PC-3 (cell line): ENCODE measurements around the gene NPRL2. TPM values are rescaled to one million over a fixed set of nuclear protein-coding genes. Genes with fewer than 3 reads are reported as not detected.
A peak's percentile ranks its signal among the peaks of the same experiment; 100 is the strongest.

Experiments
- ATAC-seq: fragments of 200-7000 bp; cut with Tn5 transposase; 2 replicates; pipeline ENCODE4 v1.9.1; 2020; ENCODE audit warnings: mild to moderate bottlenecking, moderate library complexity
- BruUV-seq: library from RNA; stranded (reverse); fragments of 400-500 nt; replicated peaks from 2 replicates; lab custom pipeline; 2021; lab: Mats Ljungman, UMichigan
- CTCF ChIA-PET: fragments of 300-600 bp; sonication (Branson Sonifier 250); formaldehyde crosslinking; loops from one replicate; lab custom pipeline; 2022; ENCODE audit warnings: antibody characterized with exemption; lab: Charles Lee
- POLR2A ChIA-PET: fragments of 300-600 bp; sonication (Branson Sonifier 250); formaldehyde crosslinking; loops from one replicate; lab custom pipeline; 2022; ENCODE audit warnings: antibody characterized with exemption; ENCODE audit not compliant: unreplicated experiment; lab: Charles Lee
- DNase-seq: peaks from one replicate; pipeline ENCODE4 v3.0.0-alpha.2; 2015
- H2AFZ ChIP-seq: fragments of 300-600 bp; sonication (generic); 2 replicates; pipeline ENCODE4 v1.6.0; 2016; ENCODE audit warnings: antibody characterized with exemption, low read length
- H3F3A ChIP-seq: fragments of 300-600 bp; sonication (generic); one replicate; pipeline ENCODE4 v1.6.0; 2017; ENCODE audit warnings: antibody characterized with exemption, low read length, control low read depth, mild to moderate bottlenecking; ENCODE audit not compliant: unreplicated experiment
- H3K27ac ChIP-seq: fragments of 300-600 bp; sonication (generic); 2 replicates; pipeline ENCODE4 v1.5.1; 2016; ENCODE audit warnings: mild to moderate bottlenecking, low read length
- H3K27me3 ChIP-seq: fragments of 300-600 bp; sonication (generic); 2 replicates; pipeline ENCODE4 v1.6.1; 2016; ENCODE audit warnings: low read length, mixed read lengths
- H3K36me3 ChIP-seq: fragments of 300-600 bp; sonication (generic); 2 replicates; pipeline ENCODE4 v1.6.1; 2016; ENCODE audit warnings: low read depth, mixed run types, low read length, mixed read lengths
- H3K4me1 ChIP-seq: fragments of 300-600 bp; sonication (generic); 2 replicates; pipeline ENCODE4 v1.5.1; 2016; ENCODE audit warnings: low read length; ENCODE audit not compliant: insufficient read depth
- H3K4me2 ChIP-seq: fragments of 300-600 bp; sonication (generic); 2 replicates; pipeline ENCODE4 v1.6.0; 2016; ENCODE audit warnings: low read length
- H3K4me3 ChIP-seq: fragments of 300-600 bp; sonication (generic); 2 replicates; pipeline ENCODE4 v1.5.1; 2016; ENCODE audit warnings: mild to moderate bottlenecking, low read length, mixed read lengths
- H3K79me2 ChIP-seq: fragments of 300-600 bp; sonication (generic); 2 replicates; pipeline ENCODE4 v1.6.1; 2017; ENCODE audit warnings: low read length, mixed read lengths
- H3K9ac ChIP-seq: fragments of 300-600 bp; sonication (generic); 2 replicates; pipeline ENCODE4 v1.6.0; 2016; ENCODE audit warnings: mild to moderate bottlenecking, low read length
- H3K9me2 ChIP-seq: fragments of 300-600 bp; sonication (generic); replicated peaks from 2 replicates; pipeline ENCODE4 v1.6.1; 2016; ENCODE audit warnings: mixed run types, low read length, mixed read lengths
- H3K9me3 ChIP-seq: fragments of 300-600 bp; sonication (generic); 2 replicates; pipeline ENCODE4 v1.6.1; 2016; ENCODE audit warnings: low read length, mixed read lengths
- H4K20me1 ChIP-seq: fragments of 300-600 bp; sonication (generic); 2 replicates; pipeline ENCODE4 v1.6.1; 2016; ENCODE audit warnings: low read length, mixed read lengths
- EZH2 ChIP-seq: fragments of 300-600 bp; sonication (generic); IDR thresholded peaks from one replicate; pipeline ENCODE4 v1.6.1; 2017; ENCODE audit warnings: antibody characterized with exemption, mild to moderate bottlenecking, low read length; ENCODE audit not compliant: unreplicated experiment
- EZH2phosphoT487 ChIP-seq: fragments of 300-600 bp; sonication (generic); IDR thresholded peaks from 2 replicates; pipeline ENCODE4 v1.6.1; 2018; ENCODE audit warnings: mild to moderate bottlenecking, antibody characterized with exemption, low read length, borderline replicate concordance
- intact Hi-C: fragments of 100-400 bp; cut with micrococcal nuclease; formaldehyde crosslinking; loops from 2 replicates; pipeline ENCODE4 v1.9.0; 2023
- total RNA-seq: library from RNA; depleted of rRNA; stranded (reverse); fragments of >200 nt; gene quantifications from 2 replicates; pipeline ENCODE4 v1.2.3, GENCODE V29; 2014
- TF ChIP-seq, protein P1 (sequence below): fragments of 300-600 bp; sonication (generic); conservative IDR thresholded peaks from 2 replicates; pipeline ENCODE4 v1.5.1; 2017; ENCODE audit warnings: antibody characterized with exemption, low read depth, mild to moderate bottlenecking, low read length

NPRL2 gene
- total RNA-seq, 1 experiment from 2014 or later = 56.9 TPM

GRCh38 chr3:50345586-50346234 is 4.9 kb downstream of the NPRL2 start, which contains the start of gene ZMYND10:
Gene ZMYND10, minus strand, starts transcription at chr3:50345732. Its CDS starts 153 bp downstream, at chr3:50345579.
- Histone ChIP-seq H2AFZ (peak within 1 kb of the TSS; percentile 92), H3K4me2 (peak within 1 kb of the TSS; percentile 86), H3K4me3 (peak within 1 kb of the TSS; percentile 63), H3K4me1 (peaks cover 23% of the 10 kb centered on the region), H4K20me1 (no peaks in the 10 kb centered on the region), H3K27me3 (no peaks in the 10 kb centered on the region), H3K27ac (no peak within 1 kb of the TSS), H3K9me3 (no peaks in the 10 kb centered on the region), H3K9me2 (no peaks in the 10 kb centered on the region), H3F3A (peaks cover 4% of the 10 kb centered on the region), H3K9ac (peak within 1 kb of the TSS; percentile 47), H3K36me3 (no peaks in the 10 kb centered on the region; the same call in 1 of the 2 replicates), H3K79me2 (peaks cover 21% of the 10 kb centered on the region)
- ChIA-PET POLR2A (no interaction called here), CTCF (interaction anchor here (1.0 kb wide), 1 partner anchor 8 kb away, joined by 3 read pairs; no protein-coding TSS in a partner anchor)
- DNase-seq (peak; percentile 76), ATAC-seq (peak; percentile 53)
- BruUV-seq = no TSS peak
- TF ChIP-seq, protein P1, sequence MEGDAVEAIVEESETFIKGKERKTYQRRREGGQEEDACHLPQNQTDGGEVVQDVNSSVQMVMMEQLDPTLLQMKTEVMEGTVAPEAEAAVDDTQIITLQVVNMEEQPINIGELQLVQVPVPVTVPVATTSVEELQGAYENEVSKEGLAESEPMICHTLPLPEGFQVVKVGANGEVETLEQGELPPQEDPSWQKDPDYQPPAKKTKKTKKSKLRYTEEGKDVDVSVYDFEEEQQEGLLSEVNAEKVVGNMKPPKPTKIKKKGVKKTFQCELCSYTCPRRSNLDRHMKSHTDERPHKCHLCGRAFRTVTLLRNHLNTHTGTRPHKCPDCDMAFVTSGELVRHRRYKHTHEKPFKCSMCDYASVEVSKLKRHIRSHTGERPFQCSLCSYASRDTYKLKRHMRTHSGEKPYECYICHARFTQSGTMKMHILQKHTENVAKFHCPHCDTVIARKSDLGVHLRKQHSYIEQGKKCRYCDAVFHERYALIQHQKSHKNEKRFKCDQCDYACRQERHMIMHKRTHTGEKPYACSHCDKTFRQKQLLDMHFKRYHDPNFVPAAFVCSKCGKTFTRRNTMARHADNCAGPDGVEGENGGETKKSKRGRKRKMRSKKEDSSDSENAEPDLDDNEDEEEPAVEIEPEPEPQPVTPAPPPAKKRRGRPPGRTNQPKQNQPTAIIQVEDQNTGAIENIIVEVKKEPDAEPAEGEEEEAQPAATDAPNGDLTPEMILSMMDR = no peak
- no peak for TF ChIP-seq EZH2
- no peak for TF ChIP-seq EZH2phosphoT487
- intact Hi-C loops = no loop called here

GRCh38 chr3:50345008-50345407 is 5.6 kb downstream of the NPRL2 start:
- CTCF ChIA-PET = interaction anchor here (1.0 kb wide), 1 partner anchor 8 kb away, joined by 3 read pairs; no protein-coding TSS in a partner anchor
- no peak overlapping the region for H3K9ac ChIP-seq
- BruUV-seq = no TSS peak
- intact Hi-C loops = no loop called here
- no peaks in the 10 kb centered on the region for H3K27me3 ChIP-seq
- DNase-seq (no peak), ATAC-seq (no peak)
- peaks cover 16% of the 10 kb centered on the region for H3K79me2 ChIP-seq
- peaks cover 17% of the 10 kb centered on the region for H3K4me1 ChIP-seq
- H3K4me2 ChIP-seq = peak overlapping the region; percentile 86
- TF ChIP-seq EZH2 (no peak), EZH2phosphoT487 (no peak)
- TF ChIP-seq, protein P1 = no peak
- H4K20me1 ChIP-seq = no peaks in the 10 kb centered on the region
- peak overlapping the region; percentile 92 for H2AFZ ChIP-seq
- POLR2A ChIA-PET = no interaction called here
- H3K36me3 ChIP-seq = no peaks in the 10 kb centered on the region; the same call in 1 of the 2 replicates
- no peaks in the 10 kb centered on the region for H3K9me2 ChIP-seq
- no peak overlapping the region for H3K27ac ChIP-seq
- H3K4me3 ChIP-seq = peak overlapping the region; percentile 63; the same call in 1 of the 2 replicates
- no peaks in the 10 kb centered on the region for H3K9me3 ChIP-seq
- H3F3A ChIP-seq = peaks cover 4% of the 10 kb centered on the region
